OCI-LY7 (cell line): ENCODE results near the gene FGA.

Source experiments
- CTCF ChIP-seq: fragments of 200-600 bp; sonication (generic); conservative IDR thresholded peaks from 2 replicates; pipeline ENCODE4 v1.5.1; 2014; ENCODE audit warnings: mild to moderate bottlenecking, antibody characterized with exemption, low read length, moderate library complexity, mixed read lengths
- EZH2phosphoT487 ChIP-seq: fragments of 200-600 bp; sonication (generic); IDR thresholded peaks from 2 replicates; pipeline ENCODE4 v1.6.1; 2018; ENCODE audit warnings: low read depth, borderline replicate concordance, mild to moderate bottlenecking, mixed run types, antibody characterized with exemption, low read length, moderate library complexity, mixed read lengths

GRCh38 chr4:154584259-154584658 lies 6.3 kb downstream of the FGA start:
- TF ChIP-seq CTCF (no peak), EZH2phosphoT487 (no peak)
